Measurements from ENCODE around the gene EN2. TPM values are rescaled to one million over a fixed set of nuclear protein-coding genes. Genes with fewer than 3 reads are reported as not detected.

The EN2 gene
- total RNA-seq, 2 donors from 2014 or later: 0.27 TPM; not detected in 1

- H3K27ac ChIP-seq: no peak overlapping the region
- no peak for DNase-seq (ENCODE audit: low spot score)
- no peak overlapping the region for H3K4me3 ChIP-seq
- peaks cover 13% of the 10 kb centered on the region for H3K27me3 ChIP-seq (replicated peaks; ENCODE audit: insufficient read depth)
- no peak for TF ChIP-seq CTCF (IDR thresholded peaks at IDR 0.05)
- H3K9me3 ChIP-seq: no peaks in the 10 kb centered on the region
- no peak for ATAC-seq (ENCODE audit: insufficient number of reproducible peaks, low FRiP score, low read depth)
- H3K4me1 ChIP-seq (ENCODE audit: control insufficient read depth in 1 of 2, low read depth in 2 of 2): peaks cover 0 to 28% of the 10 kb centered on the region in 2 donors
- H3K36me3 ChIP-seq: no peaks in the 10 kb centered on the region
These were observed 9.3 kb upstream of the EN2 start for GRCh38 chr7:155448632-155449007.

DNA sequence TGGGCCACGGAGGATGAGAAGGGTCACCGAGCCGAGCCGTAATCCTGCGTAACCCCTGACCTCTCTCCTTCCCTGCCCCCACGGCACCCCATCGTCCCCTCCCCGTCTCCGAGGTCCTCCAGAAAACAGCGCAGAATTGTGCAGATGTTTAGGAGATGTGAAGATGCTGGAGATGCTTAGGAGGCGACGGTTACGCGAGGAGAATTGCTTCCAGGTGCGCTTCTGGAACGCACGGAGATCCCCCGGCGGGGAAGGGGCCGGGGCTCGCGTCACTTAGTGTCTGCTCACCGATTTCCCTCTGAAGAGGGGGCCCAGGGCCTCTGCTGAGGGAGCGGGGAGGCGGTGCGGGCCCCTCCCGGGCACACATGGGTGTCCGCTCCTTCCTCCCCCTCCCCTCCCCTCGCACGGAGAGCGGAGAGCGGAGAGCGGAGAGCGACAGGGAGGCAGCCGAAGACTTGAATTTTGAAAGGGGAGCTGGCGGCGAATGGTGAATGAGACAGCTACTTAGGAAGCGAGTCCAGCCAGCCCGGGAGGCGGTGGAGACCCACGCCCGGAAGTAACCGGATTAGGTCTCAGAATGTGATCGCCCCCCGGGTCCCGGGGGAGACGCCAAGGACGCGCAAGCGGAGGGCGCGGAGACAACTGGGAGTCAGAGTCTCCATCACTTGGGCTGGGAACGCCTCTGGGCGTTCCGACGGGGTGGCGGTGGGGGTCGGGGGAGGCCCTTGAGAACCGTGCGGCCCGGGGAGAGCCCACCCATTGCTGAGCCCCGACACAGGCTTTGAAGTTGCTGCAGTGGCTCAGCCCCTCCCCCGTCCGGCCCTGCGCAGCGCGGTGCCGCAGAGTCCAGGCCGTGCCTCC is 8.7 kb upstream of the EN2 start:
- no peak overlapping the region for H3K4me3 ChIP-seq
- H3K36me3 ChIP-seq: no peaks in the 10 kb centered on the region
- H3K9me3 ChIP-seq: no peaks in the 10 kb centered on the region
- no peak for DNase-seq (ENCODE audit: low spot score)
- no peak overlapping the region for H3K27ac ChIP-seq
- no peak for ATAC-seq (ENCODE audit: insufficient number of reproducible peaks, low FRiP score, low read depth)
- no peak for TF ChIP-seq CTCF (IDR thresholded peaks at IDR 0.05)
- H3K27me3 ChIP-seq (replicated peaks; ENCODE audit: insufficient read depth): peaks cover 13% of the 10 kb centered on the region
- peaks cover 2 to 34% of the 10 kb centered on the region in 2 donors for H3K4me1 ChIP-seq (ENCODE audit: control insufficient read depth in 1 of 2, low read depth in 2 of 2)

DNA sequence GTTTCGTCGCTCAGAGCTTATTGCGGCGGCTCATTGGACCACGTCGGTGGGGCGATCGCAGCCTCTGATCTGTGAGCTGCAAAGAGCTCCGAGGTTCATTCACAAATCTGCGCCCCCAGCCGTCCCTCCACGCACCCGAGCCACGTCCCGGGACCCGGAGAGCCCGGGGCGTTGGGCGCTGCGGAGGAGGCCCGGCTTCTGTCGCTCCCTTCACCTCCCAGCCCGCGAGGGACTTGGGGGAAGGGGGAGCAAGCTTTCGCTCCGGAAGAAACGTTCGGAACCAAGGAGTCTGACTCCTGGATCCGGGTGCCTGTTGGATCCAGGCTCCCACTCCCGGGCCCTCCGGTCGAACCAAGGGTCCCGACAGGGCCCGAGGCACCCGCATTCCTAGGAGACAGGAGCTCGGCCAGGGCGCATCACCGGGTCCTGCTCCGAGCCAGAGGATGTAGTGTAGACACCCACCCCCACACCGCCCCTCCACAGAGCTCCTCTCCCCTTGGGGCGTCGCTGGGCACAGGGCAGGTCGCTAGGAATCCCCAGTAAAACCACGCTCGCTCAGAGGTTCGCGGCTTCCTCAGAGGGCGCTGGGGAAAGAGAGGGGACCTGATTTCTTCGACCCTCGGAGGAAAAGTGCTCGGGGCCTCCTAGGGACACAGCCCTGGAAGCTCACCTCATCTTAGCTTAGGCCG is 7.9 kb upstream of the EN2 start:
- H3K4me1 ChIP-seq (ENCODE audit: control insufficient read depth in 1 of 2, low read depth in 2 of 2): peaks cover 5 to 40% of the 10 kb centered on the region in 2 donors
- ATAC-seq (ENCODE audit: insufficient number of reproducible peaks, low FRiP score, low read depth) (no peak), DNase-seq (ENCODE audit: low spot score) (no peak)
- no peak overlapping the region for H3K27ac ChIP-seq
- no peaks in the 10 kb centered on the region for H3K36me3 ChIP-seq
- TF ChIP-seq CTCF (IDR thresholded peaks at IDR 0.05): no peak
- peaks cover 14% of the 10 kb centered on the region for H3K27me3 ChIP-seq (replicated peaks; ENCODE audit: insufficient read depth)
- no peaks in the 10 kb centered on the region for H3K9me3 ChIP-seq
- H3K4me3 ChIP-seq: no peak overlapping the region

DNA sequence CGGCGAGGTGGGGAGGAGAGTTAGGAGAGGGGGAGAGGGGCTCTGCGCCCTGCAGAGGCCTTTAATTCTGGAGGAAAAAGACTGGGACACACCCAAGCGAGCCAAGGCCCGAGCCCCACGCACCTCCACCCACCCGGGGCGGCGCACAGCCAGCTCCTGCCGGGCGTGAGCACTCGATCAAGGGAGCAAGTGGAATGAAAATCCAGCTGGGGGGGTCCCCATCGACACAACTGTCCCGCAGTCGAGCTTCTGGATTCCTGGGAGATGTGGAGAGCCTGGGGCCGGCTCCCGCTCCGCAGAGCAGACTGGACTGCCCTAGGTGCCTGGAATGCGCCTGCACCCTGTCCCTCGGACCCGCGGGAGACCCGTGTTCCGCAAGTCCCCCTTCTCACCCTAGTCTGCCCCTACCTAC is 7.4 kb upstream of the EN2 start:
- H3K9me3 ChIP-seq: no peaks in the 10 kb centered on the region
- H3K4me3 ChIP-seq: no peak overlapping the region
- H3K27ac ChIP-seq: no peak overlapping the region
- no peaks in the 10 kb centered on the region for H3K36me3 ChIP-seq
- no peak for DNase-seq (ENCODE audit: low spot score)
- peaks cover 5 to 40% of the 10 kb centered on the region in 2 donors for H3K4me1 ChIP-seq (ENCODE audit: control insufficient read depth in 1 of 2, low read depth in 2 of 2)
- ATAC-seq (ENCODE audit: insufficient number of reproducible peaks, low FRiP score, low read depth): no peak
- peaks cover 20% of the 10 kb centered on the region for H3K27me3 ChIP-seq (replicated peaks; ENCODE audit: insufficient read depth)
- no peak for TF ChIP-seq CTCF (IDR thresholded peaks at IDR 0.05)

Data from thoracic aorta (tissue), 2 donors.